T-cell (primary cell): Measurements from ENCODE around the gene RHOBTB1. TPM values are rescaled to one million over a fixed set of nuclear protein-coding genes. Genes with fewer than 3 reads are reported as not detected.

Experiments used
- ATAC-seq, 4 experiments: fragments of 200-7000 bp in 3 of 4; fragments of 150-1000 bp in 1 of 4; cut with Tn5 transposase; replicated peaks in 1 of 4; 1 replicate in 3 of 4; 2 replicates in 1 of 4; pipeline ENCODE4 v1.10.0; 2021; ENCODE audit warnings: moderate library complexity in 3 of 4, mild to moderate bottlenecking in 2 of 4, moderate number of reproducible peaks in 1 of 4
- CTCF ChIA-PET, 2 donors: fragments of 300-600 bp; sonication (Branson Sonifier 250); formaldehyde crosslinking; loops; one replicate each; lab custom pipeline; 2022; ENCODE audit warnings: antibody characterized with exemption in 2 of 2; lab: Charles Lee
- POLR2A ChIA-PET, 2 donors: fragments of 300-600 bp; sonication (Branson Sonifier 250); formaldehyde crosslinking; loops; one replicate each; lab custom pipeline; 2022; ENCODE audit warnings: antibody characterized with exemption in 2 of 2; lab: Charles Lee
- DNase-seq, 35 experiments: peaks; one replicate each; pipeline versions ENCODE4 v3.0.0 to v3.0.0-alpha.2; 2013 to 2023
- H3K27ac ChIP-seq: one replicate; pipeline ENCODE4 v1.5.1; 2013; ENCODE audit warnings: low read length
- H3K27me3 ChIP-seq, 2 experiments: replicated peaks in 1 of 2; 1 replicate in 1 of 2; 2 replicates in 1 of 2; pipeline versions ENCODE4 v1.6.1 to v1.7.0; 2013; ENCODE audit warnings: low read length in 1 of 2, mixed read lengths in 1 of 2; ENCODE audit not compliant: control insufficient read depth in 2 of 2, insufficient read depth in 2 of 2; ENCODE audit errors: extremely low read depth in 1 of 2
- H3K36me3 ChIP-seq, 2 donors: 1 replicate in 1 of 2; 2 replicates in 1 of 2; pipeline versions ENCODE4 v1.6.1 to v1.7.0; 2013; ENCODE audit warnings: low read length in 1 of 2; ENCODE audit not compliant: control insufficient read depth in 2 of 2, insufficient read depth in 1 of 2; ENCODE audit errors: extremely low read depth in 1 of 2
- H3K4me1 ChIP-seq, 2 experiments: 1 replicate in 1 of 2; 2 replicates in 1 of 2; pipeline versions ENCODE4 v1.6.1 to v1.7.0; 2013; ENCODE audit warnings: low read length in 2 of 2, mixed read lengths in 1 of 2; ENCODE audit not compliant: insufficient read depth in 2 of 2, control insufficient read depth in 1 of 2; ENCODE audit errors: extremely low read depth in 1 of 2
- H3K4me3 ChIP-seq, 2 donors: 1 replicate in 1 of 2; 2 replicates in 1 of 2; pipeline versions ENCODE4 v1.5.1 to v1.7.0; 2013; ENCODE audit warnings: mild to moderate bottlenecking in 2 of 2, low read length in 1 of 2, moderate library complexity in 1 of 2; ENCODE audit not compliant: control insufficient read depth in 1 of 2; ENCODE audit errors: extremely low read depth in 1 of 2
- H3K9me3 ChIP-seq: 2 replicates; pipeline ENCODE4 v1.7.0; 2013
- H3K27ac Mint-ChIP-seq, 2 donors: one replicate each; pipeline ENCODE4 v1.8.0; 2020 to 2021; ENCODE audit warnings: mild to moderate bottlenecking in 2 of 2, mixed read lengths in 2 of 2
- H3K27me3 Mint-ChIP-seq, 2 donors: one replicate each; pipeline ENCODE4 v1.8.0; 2021 to 2022; ENCODE audit warnings: mixed read lengths in 2 of 2
- H3K36me3 Mint-ChIP-seq: one replicate; pipeline ENCODE4 v1.8.0; 2021; ENCODE audit warnings: mixed read lengths
- H3K4me1 Mint-ChIP-seq, 3 donors: one replicate each; pipeline ENCODE4 v1.8.0; 2020 to 2022; ENCODE audit warnings: mixed read lengths in 3 of 3, mild to moderate bottlenecking in 1 of 3
- H3K4me3 Mint-ChIP-seq, 3 donors: one replicate each; pipeline ENCODE4 v1.8.0; 2020 to 2022; ENCODE audit warnings: mild to moderate bottlenecking in 3 of 3, mixed read lengths in 3 of 3, moderate library complexity in 3 of 3
- H3K9me3 Mint-ChIP-seq, 3 donors: one replicate each; pipeline ENCODE4 v1.8.0; 2020 to 2022; ENCODE audit warnings: mixed read lengths in 3 of 3
- WGBS: methylation state at CpG from one replicate; pipeline ENCODE4 v1.1.5; 2013; ENCODE audit warnings: missing lambda C conversion rate; ENCODE audit not compliant: insufficient coverage; 5-methylcytosine and 5-hydroxymethylcytosine counted together
- total RNA-seq, 35 experiments: library from RNA in 6 of 35; stranded (reverse) in 6 of 35; fragments of 120-200 nt in 1 of 35; gene quantifications; one replicate each; pipeline versions ENCODE4 v1.2.1 to v1.2.4 and lab custom pipeline; 2013 to 2026

RHOBTB1 gene
- total RNA-seq, 5 donors from 2014 or later (not counting 1 experiment from before 2014, with no cell fraction given): 0.09 to 0.75 (median 0.34) TPM; not detected in 1

GRCh38 chr10:60913071-60913470 is 30.9 kb downstream of the RHOBTB1 start:
- no peaks in the 10 kb centered on the region for H3K36me3 ChIP-seq
- ChIA-PET CTCF (no interaction called here), POLR2A (no interaction called here)
- no peaks in the 10 kb centered on the region for H3K27me3 ChIP-seq
- peaks cover 5 to 15% of the 10 kb centered on the region in 2 donors for H3K27me3 Mint-ChIP-seq
- H3K4me3 ChIP-seq: no peak overlapping the region
- no peak for DNase-seq
- no peak overlapping the region for H3K4me3 Mint-ChIP-seq
- no peak overlapping the region for H3K27ac ChIP-seq
- no peak for ATAC-seq
- H3K27ac Mint-ChIP-seq: no peak overlapping the region
- peaks cover 0 to 4% of the 10 kb centered on the region in 2 experiments for H3K4me1 ChIP-seq
- no CpG with 5 or more reads among the region's 4 CpGs for WGBS
- no peaks in the 10 kb centered on the region for H3K9me3 ChIP-seq
- no peaks in the 10 kb centered on the region for H3K36me3 Mint-ChIP-seq
- H3K9me3 Mint-ChIP-seq: peaks cover 0 to 5% (median 0%) of the 10 kb centered on the region in 3 donors
- H3K4me1 Mint-ChIP-seq: peaks cover 11% of the 10 kb centered on the region in 3 donors

GRCh38 chr10:60911715-60912114 is 32.3 kb downstream of the RHOBTB1 start:
- DNase-seq (no peak), ATAC-seq (no peak)
- peaks cover 11% of the 10 kb centered on the region in 3 donors for H3K4me1 Mint-ChIP-seq
- ChIA-PET CTCF (no interaction called here), POLR2A (no interaction called here)
- Histone ChIP-seq H3K4me3 (no peak overlapping the region), H3K27me3 (no peaks in the 10 kb centered on the region), H3K36me3 (no peaks in the 10 kb centered on the region), H3K9me3 (no peaks in the 10 kb centered on the region), H3K27ac (no peak overlapping the region), H3K4me1 (peaks cover 0 to 4% of the 10 kb centered on the region in 2 experiments)
- H3K4me3 Mint-ChIP-seq: no peak overlapping the region
- WGBS: 100% methylated on average over 4 of the region's 5 CpGs
- H3K9me3 Mint-ChIP-seq: peaks cover 3 to 4% (median 4%) of the 10 kb centered on the region in 3 donors
- peaks cover 5 to 15% of the 10 kb centered on the region in 2 donors for H3K27me3 Mint-ChIP-seq
- H3K27ac Mint-ChIP-seq: no peak overlapping the region
- H3K36me3 Mint-ChIP-seq: no peaks in the 10 kb centered on the region

GRCh38 chr10:60911216-60911615 is 32.8 kb downstream of the RHOBTB1 start:
- peaks cover 11% of the 10 kb centered on the region in 3 donors for H3K4me1 Mint-ChIP-seq
- no peak overlapping the region for H3K27ac Mint-ChIP-seq

GRCh38 chr10:60910543-60910942 is 33.4 kb downstream of the RHOBTB1 start:
- Histone ChIP-seq H3K9me3 (no peaks in the 10 kb centered on the region), H3K4me3 (no peak overlapping the region), H3K27ac (no peak overlapping the region), H3K27me3 (no peaks in the 10 kb centered on the region), H3K36me3 (no peaks in the 10 kb centered on the region), H3K4me1 (peaks cover 0 to 4% of the 10 kb centered on the region in 2 experiments)
- H3K9me3 Mint-ChIP-seq: peaks cover 3 to 4% (median 4%) of the 10 kb centered on the region in 3 donors
- peaks cover 11% of the 10 kb centered on the region in 3 donors for H3K4me1 Mint-ChIP-seq
- H3K27me3 Mint-ChIP-seq: peaks cover 5 to 15% of the 10 kb centered on the region in 2 donors
- no peak for DNase-seq
- ChIA-PET CTCF (no interaction called here), POLR2A (no interaction called here)
- H3K4me3 Mint-ChIP-seq: peak overlapping the region in 2 of 3 donors; percentile 14 to 36
- H3K27ac Mint-ChIP-seq: no peak overlapping the region
- no peaks in the 10 kb centered on the region for H3K36me3 Mint-ChIP-seq
- WGBS: 0% methylated on average over 2 of the region's 5 CpGs
- no peak for ATAC-seq

More at GRCh38 chr10:60911216-60911615, 32.8 kb downstream of the RHOBTB1 start:
- DNase-seq (no peak), ATAC-seq (no peak)
- no peaks in the 10 kb centered on the region for H3K9me3 ChIP-seq
- Mint-ChIP-seq H3K9me3 (peaks cover 3 to 4% (median 4%) of the 10 kb centered on the region in 3 donors), H3K4me3 (peak overlapping the region in 1 of 3 donors; percentile 36), H3K27me3 (peaks cover 5 to 15% of the 10 kb centered on the region in 2 donors), H3K36me3 (no peaks in the 10 kb centered on the region)
- no peak overlapping the region for H3K27ac ChIP-seq
- H3K36me3 ChIP-seq: no peaks in the 10 kb centered on the region
- ChIA-PET CTCF (no interaction called here), POLR2A (no interaction called here)
- peaks cover 0 to 4% of the 10 kb centered on the region in 2 experiments for H3K4me1 ChIP-seq
- H3K27me3 ChIP-seq: no peaks in the 10 kb centered on the region
- 82% methylated on average over 14 of the region's 16 CpGs for WGBS
- H3K4me3 ChIP-seq: no peak overlapping the region

GRCh38 chr10:60908896-60909295 is 35.1 kb downstream of the RHOBTB1 start:
- Histone ChIP-seq H3K4me3 (no peak overlapping the region), H3K27me3 (no peaks in the 10 kb centered on the region), H3K4me1 (peaks cover 0 to 4% of the 10 kb centered on the region in 2 experiments), H3K27ac (no peak overlapping the region), H3K9me3 (no peaks in the 10 kb centered on the region), H3K36me3 (no peaks in the 10 kb centered on the region)
- Mint-ChIP-seq H3K9me3 (peaks cover 3 to 4% (median 4%) of the 10 kb centered on the region in 3 donors), H3K36me3 (no peaks in the 10 kb centered on the region), H3K4me3 (no peak overlapping the region), H3K4me1 (peaks cover 11% of the 10 kb centered on the region in 3 donors), H3K27ac (no peak overlapping the region), H3K27me3 (peaks cover 10 to 16% of the 10 kb centered on the region in 2 donors)
- ATAC-seq (no peak), DNase-seq (no peak)
- WGBS: 63% methylated on average over 3 of the region's 6 CpGs
- CTCF ChIA-PET: interaction anchor here in 1 of 2 donors (0.5 kb wide), 1 partner anchor 1259 kb away, joined by 3 read pairs; no protein-coding TSS in a partner anchor
- POLR2A ChIA-PET: interaction anchor here in 1 of 2 donors (0.6 kb wide), 1 partner anchor 814 kb away, joined by 5 read pairs; no protein-coding TSS in a partner anchor

GRCh38 chr10:60908031-60908430 is 36.0 kb downstream of the RHOBTB1 start:
- Histone ChIP-seq H3K9me3 (no peaks in the 10 kb centered on the region), H3K4me3 (no peak overlapping the region), H3K36me3 (no peaks in the 10 kb centered on the region), H3K27me3 (no peaks in the 10 kb centered on the region), H3K4me1 (peaks cover 0 to 4% of the 10 kb centered on the region in 2 experiments), H3K27ac (no peak overlapping the region)
- Mint-ChIP-seq H3K4me3 (no peak overlapping the region), H3K36me3 (no peaks in the 10 kb centered on the region), H3K27ac (no peak overlapping the region), H3K9me3 (peaks cover 3 to 4% (median 4%) of the 10 kb centered on the region in 3 donors), H3K4me1 (peaks cover 11% of the 10 kb centered on the region in 3 donors), H3K27me3 (peaks cover 10 to 14% of the 10 kb centered on the region in 2 donors)
- CTCF ChIA-PET: no interaction called here
- no CpG with 5 or more reads among the region's 2 CpGs for WGBS
- ATAC-seq (no peak), DNase-seq (no peak)
- POLR2A ChIA-PET: no interaction called here
